GM21390 (cell line): Measurements from ENCODE around the gene FAM25A.
"Not testable (repeated sequence)": the region's sequence is repeated elsewhere in the genome, so short reads cannot be mapped to it uniquely, and the experiment has no call there.

Source experiments
- ATAC-seq: cut with Tn5 transposase; IDR thresholded peaks from one replicate; pipeline ENCODE4 v1.9.1; 2021; ENCODE audit not compliant: unreplicated experiment

FAM25A gene

DNA sequence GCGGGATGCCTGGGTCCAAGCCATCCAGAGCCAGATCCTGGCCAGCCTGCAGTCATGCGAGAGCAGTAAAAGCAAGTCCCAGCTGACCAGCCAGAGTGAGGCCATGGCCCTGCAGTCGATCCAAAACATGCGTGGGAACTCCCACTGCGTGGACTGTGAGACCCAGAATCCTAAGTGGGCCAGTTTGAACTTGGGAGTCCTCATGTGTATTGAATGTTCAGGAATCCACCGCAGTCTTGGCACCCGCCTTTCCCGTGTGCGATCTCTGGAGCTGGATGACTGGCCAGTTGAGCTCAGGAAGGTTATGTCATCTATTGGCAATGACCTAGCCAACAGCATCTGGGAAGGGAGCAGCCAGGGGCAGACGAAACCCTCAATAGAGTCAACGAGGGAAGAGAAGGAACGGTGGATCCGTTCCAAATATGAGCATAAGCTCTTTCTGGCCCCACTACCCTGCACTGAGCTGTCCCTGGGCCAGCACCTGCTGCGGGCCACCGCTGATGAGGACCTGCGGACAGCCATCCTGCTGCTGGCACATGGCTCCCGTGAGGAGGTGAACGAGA is 10.9 kb upstream of the FAM25A start:
- not testable (repeated sequence) for ATAC-seq

DNA sequence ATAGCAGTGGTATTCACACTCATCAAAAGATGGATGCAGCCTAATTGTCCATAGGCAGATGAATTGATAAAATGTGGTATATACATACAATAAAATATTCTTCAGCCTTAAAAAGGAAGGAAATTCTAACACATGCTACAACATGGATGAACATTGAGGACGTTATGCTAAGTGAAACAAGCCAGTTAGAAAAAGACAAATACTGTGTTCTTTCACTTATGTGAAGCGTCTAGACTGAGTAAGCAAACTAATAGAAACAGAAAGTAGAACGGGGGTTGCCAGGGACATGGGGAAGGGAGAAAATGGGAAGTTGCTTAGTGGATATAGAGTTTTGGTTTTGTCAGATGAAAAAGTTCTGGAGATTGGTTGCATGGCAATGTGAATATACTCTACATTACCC is 6.6 kb upstream of the FAM25A start:
- not testable (repeated sequence) for ATAC-seq

DNA sequence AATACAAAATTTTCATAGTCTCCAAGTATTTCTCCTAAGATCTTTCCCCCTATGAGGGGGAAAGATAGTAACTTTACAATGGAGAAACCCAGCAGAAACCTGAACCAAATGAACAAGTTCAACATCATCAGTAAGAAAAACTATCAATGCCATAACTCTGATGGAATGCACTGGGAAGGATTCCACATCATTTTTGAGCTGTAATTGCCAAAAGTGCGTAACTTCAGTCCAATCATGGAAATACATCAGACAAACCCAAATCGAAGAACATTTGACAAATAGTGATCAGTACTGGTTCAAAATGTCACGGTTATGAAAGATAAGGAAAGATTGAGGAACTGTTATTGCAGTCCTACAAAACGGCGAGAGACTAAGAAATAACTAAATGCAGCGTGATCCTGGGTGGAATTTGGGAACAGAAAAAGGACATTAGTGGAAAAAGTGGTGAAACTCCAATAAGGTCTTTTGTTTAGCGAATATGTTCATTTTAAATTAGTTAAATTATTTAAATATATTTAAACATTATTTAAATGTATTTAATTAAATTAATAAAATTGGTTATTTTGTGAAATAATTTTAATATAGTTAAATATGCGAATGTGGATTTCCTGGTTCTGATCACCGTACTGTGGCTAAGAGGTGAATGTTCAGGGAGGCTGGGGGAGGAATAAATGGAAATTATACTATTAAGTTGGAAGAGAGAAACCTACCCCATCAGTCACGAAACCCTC is 4.9 kb upstream of the FAM25A start:
- not testable (repeated sequence) for ATAC-seq

DNA sequence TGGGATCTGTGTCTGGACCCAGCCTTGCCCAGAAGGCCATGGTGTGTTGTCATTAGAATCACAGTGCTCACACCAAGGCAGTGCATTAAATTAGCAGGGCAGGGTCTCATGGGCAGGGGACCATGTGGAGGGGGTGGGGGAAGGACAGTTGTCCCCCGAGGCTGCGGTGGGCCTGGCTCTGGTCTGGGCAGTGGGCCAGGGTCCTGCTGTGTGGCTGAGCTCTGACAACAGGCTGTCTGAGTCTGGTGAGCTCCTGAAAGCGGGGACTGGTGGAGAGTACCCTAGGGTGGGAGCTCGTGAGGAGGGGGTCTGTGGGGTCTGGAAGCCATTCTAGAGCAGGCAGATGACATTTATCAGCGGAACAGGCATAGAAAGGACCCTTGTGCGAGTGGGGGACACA is 2.0 kb upstream of the FAM25A start:
- not testable (repeated sequence) for ATAC-seq

DNA sequence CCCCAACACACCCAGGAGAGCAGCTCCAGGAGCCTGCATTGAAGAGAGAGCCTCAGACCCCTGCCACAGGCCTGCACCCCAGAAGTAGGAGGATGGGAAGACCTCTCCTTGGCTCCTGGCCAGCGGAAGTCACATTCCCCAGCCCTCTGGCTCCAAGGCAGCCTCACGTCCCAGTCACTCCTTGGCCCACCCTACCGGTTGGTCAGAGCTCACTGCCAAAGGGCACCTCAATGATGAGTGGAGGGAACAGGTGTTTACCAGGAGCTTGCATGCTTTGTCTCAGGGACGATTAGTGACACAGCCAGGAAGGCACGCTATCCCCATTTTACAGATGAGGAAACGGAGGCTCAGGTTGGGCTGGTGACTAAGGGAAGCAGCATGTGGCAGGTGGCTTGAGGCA is 1.0 kb upstream of the FAM25A start:
- ATAC-seq, result not testable (repeated sequence)

DNA sequence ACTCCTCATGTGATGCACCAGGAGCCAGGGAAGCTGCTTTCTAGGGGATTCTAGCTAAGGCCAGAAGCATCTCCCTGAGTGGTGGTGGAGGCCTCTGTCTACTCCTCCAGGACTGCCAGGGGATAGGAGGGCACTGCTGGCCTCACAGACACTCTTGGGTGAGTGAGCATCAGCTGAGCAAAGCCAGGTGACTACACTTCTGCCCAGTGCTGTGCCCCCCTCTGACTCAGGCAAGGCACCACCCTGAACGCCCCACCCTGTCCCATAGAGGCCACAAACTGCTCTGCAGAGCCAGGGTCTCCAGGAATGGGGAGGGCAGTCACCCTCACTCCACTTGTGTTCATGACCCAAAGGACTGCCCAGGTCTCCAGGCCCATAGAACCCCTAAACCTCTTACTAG is 590 bp upstream of the FAM25A start:
- not testable (repeated sequence) for ATAC-seq

DNA sequence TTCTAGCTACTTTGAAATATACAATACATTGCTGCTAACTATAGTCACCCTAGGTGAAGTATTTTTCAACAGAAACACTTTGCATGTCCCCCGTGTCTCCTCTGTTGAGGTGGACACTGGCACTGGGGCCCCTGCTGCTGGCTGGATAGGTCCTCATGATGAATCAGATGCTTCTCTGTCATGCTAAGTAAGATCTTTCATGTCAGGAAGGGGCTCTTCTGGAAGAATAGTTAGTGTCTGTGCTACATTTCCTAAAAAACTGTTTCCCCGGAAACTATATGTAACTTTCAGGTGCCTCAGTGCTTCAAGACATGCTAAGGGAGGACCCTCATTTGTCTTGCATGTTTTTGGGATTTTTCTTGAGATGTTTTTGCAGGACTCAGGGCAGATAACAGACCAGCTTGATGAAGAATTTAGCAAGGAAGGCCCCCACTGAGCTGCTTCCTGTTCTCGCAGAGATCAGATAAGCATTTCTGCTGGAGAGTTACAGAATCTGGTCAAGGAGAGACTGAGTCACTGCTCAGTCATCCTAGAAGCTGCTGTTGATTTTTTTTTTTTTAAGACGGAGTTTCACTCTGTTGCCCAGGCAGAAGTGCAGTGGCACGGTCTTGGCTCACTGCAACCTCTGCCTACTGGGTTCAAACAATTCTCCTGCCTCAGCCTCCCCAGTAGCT is 5.3 kb downstream of the FAM25A start:
- ATAC-seq, result not testable (repeated sequence)

DNA sequence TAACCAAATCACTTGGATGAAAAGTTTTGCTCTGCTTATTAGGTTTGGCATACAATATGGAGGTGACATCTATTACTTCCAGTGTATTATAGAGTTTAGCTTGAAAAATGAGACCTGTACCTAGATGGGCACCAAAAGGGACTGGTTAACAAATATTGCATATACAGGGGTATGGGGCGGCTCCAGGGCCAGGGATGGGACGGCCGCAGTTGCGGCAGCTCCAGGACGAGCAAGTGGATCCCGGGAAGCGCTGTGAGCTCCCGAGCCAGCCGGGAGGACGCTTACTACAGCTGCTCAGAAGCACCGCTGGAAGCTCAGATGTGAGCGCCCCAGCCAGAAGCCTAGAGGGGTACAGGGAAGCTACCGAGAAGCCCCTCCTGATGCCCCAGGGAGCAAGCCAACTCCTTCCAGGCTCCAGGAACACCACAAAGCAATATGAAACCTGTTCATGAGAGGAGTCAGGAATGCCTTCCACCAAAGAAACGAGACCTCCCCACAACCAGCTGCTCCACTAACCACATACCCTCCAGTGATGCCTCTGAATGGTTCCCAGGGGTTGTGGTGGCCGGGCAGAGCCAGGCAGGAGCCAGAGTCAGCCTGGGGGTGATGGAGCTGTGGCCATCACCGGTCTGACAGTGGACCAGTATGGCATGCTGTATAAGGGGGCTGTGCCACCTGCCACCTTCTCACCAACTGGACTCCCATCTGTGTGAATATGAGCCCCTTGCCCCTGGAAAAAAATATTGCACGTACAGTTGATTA is 6.8 kb downstream of the FAM25A start:
- ATAC-seq, result not testable (repeated sequence)

DNA sequence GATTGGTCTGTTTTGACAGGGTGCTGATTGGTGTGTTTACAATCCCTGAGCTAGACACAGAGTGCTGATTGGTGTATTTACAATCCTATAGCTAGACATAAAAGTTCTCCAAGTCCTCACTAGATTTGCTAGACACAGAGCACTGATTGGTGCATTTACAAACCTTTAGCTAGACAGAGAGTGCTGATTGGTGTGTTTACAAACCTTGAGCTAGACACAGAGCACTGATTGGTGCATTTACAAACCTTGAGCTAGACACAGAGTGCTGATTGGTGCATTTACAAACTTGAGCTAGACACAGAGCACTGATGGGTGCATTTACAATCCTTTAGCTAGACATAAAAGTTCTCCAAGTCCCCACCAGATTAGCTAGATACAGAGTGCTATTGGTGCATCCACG is 10.3 kb downstream of the FAM25A start:
- not testable (repeated sequence) for ATAC-seq

DNA sequence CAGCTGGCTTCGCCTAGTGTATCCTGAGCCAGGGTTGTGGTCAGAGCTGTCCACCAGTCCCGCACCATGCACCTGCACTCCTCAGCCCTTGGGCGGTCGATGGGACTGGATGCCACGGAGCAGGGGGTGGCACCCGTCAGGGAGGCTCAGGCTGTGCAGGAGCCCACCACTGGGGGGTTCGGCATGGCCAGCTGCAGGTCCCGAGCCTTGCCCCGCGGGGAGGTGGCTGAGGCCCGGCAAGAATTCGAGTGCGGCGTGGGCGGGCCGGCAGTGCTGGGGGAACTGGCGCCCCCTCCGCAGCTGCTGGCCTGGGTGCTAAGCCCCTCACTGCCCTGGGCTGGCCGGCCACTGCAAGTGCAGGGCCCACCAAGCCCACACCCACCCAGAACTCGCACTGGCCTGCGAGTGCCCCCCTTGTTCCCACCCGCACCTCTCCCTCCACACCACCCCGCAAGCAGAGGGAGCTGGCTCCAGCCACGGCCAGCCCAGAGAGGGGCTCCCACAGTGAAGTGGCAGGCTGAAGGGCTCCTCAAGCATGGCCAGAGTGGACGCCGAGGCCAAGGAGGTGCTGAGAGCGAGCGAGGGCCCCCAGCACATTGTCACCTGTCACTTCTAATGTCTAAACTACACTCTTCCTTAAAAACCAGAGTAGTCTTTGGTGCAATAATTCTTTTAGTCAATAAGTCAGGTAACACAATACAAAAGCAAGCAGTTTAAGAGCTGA is 11.0 kb downstream of the FAM25A start:
- ATAC-seq, result no peak

DNA sequence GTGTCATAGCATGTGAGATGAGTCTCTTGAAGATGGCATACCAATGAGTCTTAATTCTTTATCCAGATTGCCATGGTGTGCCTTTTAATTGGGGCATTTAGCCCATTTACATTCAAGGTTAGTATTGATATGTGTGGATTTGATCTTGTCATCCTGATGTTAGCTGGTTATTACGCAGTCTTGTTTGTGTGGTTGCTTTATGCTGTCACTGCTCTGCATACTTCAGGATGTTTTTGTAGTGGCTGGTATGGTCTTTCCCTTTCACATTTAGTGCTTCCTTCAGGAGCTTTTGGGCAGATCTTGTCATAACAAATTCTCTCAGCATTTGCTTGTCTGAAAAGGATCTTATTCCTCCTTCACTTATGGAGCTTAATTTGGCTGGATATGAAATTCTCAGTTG is 16.5 kb downstream of the FAM25A start:
- ATAC-seq, result no peak

DNA sequence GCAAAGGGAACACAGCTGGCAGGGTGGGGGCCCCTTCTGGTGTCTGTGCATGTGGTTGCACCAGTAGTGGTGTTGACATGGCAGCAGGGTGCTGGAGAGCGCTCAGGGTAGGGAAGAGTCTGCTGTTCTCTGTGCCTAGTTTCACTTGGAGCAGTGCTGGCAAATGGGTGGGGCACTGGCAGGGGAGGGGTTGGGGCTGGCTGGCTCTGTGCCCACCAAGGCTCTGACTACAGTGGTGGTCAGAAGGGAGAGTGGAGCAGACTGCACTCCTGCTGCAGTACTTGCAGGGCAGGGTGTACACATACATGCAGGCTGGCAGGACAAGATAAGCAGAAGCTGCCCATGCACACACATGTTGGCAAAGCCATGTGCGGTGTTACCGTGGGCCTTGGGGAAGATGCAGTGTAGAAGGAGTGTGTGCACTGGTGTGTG is 18.2 kb downstream of the FAM25A start:
- ATAC-seq, result no peak

DNA sequence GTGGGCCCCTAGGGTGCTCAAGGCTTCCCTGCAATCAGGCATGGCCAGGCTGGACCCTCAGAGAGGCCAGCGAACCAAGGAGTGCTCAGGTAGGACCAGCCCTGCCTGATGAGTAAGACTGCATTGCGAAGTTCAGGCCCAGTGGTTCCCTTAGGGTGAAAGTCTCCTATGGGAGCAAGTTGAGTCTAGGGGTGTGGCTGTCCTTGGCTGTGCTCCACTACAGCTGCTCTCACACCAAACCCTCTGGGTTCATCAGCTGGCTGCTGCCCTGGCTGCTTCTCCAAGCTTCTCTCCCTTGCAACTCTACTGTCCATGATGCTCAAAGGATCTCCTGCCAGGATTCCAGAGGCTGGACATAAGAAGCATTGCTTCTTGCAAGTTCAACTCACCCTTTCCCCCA is 18.7 kb downstream of the FAM25A start:
- no peak for ATAC-seq

DNA sequence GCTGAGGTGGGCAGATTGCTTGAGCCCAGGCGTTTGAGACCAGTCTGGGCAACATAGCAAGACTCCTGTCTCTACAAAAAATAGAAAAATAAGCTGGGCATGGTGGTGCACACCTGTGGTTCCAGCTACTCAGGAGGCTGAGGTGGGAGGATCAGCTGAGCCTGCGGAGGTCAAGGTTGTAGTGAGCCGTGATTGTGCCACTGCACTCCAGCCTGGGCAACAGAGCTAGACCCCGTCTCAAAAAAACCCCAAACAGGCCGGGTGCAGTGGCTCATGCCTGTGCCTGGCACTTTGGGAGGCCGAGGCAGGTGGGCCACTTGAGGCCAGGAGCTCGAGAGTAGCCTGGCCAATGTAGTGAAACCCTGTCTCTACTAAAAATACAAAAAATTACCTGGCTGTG is 23.5 kb downstream of the FAM25A start:
- not testable (repeated sequence) for ATAC-seq

DNA sequence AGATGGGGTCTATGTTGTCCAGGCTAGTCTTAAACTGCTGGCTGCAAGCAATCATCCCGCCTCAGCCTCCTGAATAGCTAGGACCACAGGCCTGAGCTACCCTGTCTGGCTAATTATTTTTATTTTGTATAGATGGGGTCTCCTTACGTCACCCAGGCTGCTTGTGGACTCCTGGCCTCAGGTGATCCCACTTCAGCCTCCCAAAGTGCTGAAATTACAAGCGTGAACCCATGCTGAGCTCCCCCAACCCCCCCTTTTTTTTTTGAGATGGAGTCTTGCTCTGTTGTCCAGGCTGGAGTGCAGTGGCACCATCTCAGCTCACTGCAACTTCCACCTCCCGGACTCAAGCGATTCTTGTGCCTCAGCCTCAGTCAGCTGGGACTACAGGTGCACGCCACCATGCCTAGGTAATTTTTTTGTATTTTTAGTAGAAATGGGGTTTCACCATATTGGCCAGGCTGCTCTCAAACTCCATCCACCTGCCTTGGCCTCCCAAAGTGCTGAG is 25.4 kb downstream of the FAM25A start:
- no peak for ATAC-seq

DNA sequence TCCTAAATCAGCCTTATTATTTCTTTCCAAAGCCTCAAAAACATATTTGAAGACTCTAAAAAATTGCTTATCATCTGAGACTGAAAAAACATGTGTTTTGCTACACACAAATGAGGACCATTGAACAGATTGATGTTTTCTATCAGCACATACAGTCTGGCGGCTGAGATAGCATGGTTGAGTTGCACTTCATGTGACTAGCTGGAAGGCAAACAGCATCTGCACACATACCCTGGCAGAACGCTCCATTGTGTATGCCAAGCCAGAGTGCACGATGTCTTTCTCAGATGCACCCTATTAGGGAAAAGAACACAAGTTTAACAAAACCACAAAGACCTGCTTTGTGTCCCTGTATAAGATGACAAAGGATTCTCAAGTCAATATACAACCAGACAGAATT is 33.0 kb downstream of the FAM25A start:
- no peak for ATAC-seq

DNA sequence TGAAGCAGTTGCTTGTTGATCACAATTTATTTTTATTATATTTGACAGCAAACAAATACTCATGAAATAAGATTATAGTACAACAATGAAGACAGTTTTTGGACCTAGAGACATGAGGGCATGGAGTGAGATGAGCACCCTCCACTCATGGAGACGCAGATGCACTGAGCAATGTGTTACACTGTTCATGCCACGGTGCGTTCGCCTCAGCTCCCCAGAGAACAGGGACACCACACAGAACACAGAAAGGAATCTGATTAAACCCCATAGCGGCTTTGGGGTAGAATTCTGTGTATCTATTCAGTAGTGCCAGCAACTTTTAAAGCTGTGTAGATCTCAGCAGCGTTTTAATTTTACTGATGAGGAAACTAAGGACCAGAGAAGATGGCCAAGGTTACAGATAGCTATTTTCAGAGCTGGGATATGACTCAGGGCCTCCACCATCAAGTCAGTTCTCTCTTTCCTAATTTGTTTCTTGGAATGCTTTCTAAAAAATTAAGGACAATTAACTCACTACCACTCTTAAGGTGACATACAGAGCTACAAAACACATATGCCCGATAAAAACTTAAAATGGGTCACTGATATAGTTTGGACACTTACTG is 33.6 kb downstream of the FAM25A start:
- no peak for ATAC-seq

DNA sequence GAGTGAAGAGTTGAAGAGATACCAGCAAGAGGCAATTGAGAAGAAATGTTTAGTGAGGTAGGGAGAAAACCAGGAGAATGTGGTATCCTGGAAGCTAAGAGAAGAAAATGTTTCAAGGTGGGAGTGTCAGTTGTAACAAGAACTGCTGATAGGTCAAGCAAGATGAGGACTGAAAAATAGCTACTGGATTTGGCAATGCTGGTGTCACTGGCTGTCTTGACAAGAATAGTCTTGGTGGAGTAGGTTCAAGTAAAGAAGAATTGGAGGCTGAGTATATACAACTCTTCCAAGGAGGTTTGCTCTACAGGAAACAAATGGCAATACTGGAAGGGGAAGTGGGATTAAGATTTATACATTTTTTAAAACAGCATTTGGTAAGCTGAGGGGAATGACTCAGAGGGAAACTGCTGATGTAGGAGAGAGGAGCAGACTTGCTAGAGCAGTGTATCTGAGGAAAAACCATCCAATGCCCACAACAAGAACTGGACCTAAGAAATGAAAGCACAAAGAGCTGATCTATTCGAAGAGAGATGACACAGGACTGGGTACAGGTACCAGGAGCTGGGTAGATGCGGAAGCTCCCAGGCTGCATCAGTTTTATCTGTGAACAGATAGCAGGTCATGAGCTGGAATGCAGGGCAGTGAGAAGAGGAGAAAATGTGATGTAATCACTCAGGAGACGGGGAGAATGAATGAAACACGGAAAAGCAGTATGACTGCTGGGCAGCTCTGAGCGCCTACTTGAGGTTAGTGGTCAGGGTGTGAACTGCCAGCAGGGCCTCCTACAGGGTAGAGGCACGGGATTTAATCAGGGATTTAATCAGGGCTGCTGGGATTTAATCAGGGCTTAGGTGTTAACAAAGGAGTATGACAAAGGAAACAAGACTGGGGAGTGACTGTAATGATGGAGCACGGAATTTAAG is 34.5 kb downstream of the FAM25A start:
- ATAC-seq, result no peak

DNA sequence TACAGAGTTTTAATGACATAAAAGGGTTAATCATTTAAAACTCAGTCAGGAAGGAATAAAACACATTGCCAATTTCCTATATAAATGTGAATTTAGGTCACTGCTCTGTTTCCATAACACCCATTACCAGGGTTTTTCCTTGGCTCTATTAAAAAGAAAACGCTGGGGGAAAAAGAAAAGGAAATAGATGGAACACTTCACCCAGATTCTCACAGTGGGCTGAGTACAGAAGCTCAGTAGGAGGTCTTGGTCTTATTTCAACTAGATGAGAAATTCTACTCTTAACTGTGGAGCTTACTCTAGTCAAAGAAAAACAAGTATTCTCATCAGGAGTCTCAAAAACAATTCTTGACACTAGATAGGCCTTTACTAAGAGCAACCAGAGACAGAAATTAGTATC is 38.1 kb downstream of the FAM25A start:
- ATAC-seq, result no peak
